Measurements from ENCODE around the gene ABLIM3.

Gene ABLIM3

DNA sequence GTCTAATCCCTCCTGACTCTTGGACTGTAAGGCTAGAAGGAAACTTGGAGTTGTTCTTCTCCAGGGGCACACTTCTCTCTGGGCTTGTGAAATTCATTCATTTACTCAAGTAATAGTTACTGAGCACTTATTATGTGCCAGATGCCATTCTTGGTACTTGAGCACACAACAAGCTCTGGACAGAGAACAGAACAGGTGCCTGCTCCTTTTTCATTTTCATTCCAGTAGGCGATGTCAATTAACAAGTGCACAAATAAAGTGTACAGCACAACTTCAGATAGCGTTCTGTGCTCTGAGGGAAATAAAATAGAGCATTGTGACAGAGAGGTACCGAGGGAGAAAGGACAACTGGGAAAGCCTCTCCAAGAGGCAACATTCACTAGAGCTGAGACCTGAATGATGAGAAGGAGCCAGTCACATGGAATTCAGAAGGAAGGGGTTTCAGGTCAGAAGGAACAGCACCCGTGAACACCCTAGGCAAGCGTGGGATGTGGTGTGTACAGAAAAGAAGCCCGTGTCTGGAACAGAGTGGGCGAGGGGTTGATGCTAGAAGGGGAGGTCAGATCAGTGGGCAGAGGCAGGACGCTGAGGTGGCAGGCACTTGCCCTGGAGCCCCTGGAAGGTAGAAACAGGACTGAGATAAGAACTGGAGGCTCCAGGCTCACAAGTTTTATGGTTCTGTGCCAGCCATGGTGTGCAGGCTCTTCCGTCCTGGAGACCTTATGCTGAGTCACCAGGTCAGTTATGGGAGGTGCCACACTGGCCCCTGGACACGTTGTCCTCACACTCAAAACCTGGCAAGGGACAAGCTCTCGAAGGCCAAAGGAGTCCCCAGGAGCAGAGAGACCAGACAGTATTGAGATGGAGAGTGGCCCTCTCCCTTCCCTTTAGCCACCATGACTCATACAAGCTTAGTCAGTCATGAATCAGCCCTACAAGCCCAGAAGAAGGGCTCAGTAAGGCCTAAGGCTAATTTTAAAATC, 7.2 kb upstream of the ABLIM3 start:
- DNase-seq, result no peak

DNA sequence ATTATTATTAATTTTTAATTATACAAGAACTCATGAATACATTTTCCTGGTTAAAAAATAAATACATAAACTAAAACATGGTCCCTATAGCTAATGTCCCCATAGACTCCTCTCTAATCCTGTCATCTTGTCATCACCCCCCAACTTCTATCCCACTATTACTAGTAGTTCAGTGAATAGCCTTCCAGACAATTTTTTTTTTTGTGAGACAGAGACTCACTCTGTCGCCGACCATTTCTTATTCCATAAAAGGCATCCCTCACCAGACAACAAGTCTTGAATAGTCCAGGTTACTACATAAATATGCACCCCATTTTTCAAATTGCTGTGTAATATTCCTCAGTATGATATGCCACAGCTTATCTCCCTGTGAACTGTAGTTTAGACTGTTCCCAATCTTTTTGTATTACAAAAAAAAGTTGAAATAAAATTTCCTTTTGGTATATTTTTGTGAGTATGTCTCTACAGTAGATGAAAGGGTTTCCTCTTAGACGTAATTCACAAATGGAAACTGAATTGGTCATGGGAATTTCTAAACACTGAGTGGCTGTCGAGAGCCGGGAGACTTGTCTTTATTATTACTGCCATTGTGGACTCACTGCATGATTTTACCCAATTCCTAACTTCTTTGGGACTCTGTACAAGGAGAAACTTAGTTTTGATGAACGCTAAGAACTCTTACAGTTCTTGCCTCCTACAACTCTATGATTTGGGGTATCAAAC, 6.4 kb upstream of the ABLIM3 start:
- no peak for DNase-seq

- DNase-seq, result no peak
Observed at GRCh38 chr5:149135536-149136201, 5.6 kb upstream of the ABLIM3 start.

DNA sequence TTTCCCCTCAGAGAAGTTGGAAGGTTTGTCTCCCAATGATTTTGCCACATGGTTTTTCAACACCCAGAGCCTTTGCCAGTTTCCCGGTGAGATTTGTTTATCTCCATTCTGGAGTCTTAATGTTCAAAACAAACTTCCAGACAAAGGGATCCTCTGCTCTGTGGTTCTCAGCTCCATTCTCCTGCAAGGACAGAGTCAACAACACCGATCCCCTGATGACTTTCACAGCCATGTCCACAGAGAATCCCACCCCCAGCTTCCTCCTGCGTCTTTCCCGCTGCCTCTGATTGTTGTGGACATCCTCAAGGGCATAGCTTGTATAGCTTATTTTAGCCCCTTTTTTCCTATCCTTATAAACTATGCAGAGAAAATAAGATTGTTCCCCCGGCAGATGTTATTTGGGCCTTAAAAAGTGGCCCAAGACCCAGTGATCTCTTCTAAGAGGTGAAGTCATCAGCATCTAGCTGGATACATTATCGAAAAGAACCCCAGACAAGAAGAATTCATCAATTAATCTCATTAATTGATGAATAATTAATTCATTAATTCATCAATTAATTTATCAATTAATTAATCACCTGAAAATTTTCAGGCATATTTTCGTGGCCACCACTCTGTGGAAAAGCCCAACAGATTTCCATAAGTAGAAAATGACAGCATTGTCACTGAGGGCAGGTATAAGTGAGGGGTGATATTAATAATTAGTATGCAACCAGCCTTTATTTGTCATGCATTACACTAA, 2.9 kb upstream of the ABLIM3 start:
- no peak for DNase-seq

- no peak for DNase-seq
Observed at GRCh38 chr5:149140197-149141002, 893 bp upstream of the ABLIM3 start.

DNA sequence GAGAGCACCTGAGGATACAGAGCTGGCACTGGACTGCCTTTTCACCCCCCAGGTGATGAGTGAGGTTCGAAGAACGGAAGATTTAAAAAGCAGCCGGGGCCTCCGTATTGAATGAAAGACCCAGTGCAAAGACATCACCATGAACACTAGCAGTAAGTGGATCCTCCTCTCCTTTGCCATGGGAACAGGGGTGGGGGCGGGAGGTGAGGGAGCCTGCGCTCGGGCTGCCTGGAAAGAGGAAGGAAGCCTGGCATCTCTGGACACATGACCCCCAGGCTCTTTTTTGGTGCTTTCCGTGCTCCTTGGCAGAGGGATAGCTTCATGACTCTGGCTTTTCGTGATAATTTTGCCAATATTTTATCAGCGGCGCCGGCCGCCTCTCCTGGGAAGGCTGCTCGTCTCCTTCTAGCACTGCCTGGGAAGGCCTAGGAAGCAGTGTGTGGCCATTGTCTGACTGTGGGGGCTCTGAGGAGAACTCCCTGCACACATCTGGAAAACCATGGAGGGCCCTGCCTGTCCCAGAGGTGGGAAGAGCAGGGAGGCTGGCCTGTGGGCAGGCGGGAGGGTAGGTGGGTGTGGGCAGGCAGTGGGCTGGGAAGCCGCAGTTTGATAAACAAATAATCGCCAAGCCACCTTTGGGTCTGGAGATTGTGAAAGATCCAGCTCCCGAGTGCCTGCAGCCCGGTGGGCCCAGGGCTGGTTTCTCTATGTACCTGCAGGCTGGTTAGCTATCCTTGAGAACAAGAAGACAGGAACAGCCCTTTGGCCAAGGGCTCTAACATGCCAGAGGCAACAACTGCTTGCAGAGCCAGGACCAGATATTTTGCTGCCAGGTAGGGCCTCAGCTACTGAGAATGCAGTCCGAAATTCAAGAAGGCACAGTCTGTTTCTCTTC, 911 bp downstream of the ABLIM3 start:
- no peak for DNase-seq

DNA sequence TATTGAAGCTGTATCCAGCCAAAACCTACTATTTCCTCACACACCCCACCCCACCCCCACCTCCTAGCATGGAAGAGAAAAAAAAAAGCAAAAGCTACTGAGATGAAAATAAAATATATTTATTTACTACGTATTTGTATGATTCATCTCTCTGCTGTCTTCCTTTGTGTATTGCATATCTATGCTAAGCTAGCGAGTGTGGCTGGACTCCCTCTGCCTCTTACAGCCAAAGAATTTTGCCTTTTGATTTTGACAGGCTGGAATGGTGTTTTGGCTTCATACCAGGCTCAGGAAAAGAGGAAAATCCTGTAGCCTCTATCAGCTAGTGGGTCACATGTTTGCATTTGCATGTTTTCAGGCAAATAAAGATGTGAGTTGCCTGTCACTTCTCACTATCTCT, 2.2 kb downstream of the ABLIM3 start:
- no peak for DNase-seq

- DNase-seq, result no peak
Observed at GRCh38 chr5:149144637-149145036, 3.3 kb downstream of the ABLIM3 start.

DNA sequence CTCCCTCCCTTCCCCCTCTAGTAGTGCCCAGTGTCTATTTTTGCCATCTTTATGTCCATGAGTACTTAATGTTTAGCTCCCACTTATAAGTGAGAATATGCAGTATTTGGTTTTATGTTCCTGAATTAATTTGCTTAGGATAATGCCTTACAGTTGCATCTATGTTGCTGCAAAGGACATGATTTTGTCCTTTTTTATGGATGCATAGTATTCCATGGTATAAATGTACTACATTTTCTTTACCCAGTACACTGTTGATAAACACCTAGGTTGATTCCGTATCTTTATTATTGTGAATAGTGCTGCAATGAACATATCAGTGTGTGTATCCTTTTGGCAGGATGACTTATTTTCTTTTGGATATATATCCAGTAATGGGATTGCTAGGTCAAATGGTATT, 3.8 kb downstream of the ABLIM3 start:
- no peak for DNase-seq

GRCh38 chr5:149147676-149148075, 6.4 kb downstream of the ABLIM3 start:
- no peak for DNase-seq

DNA sequence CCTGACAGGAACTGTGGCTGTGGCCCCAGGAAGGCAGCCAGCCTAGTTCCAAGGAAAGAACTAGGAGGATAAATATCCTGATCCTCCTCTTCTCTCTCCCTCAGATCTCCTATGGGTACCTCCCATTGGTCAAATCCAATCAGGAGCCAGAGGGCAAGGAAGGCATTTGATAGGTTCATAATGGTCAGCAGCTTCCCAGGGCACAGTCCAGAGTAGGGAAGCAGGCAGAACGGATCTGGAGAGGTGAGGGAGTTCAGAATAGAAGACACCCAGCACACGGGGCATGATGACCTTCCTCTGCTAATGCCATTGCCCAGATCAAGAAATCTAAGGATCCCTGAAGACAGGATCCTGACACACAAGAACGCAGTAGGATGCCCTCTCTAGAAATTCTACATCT, 8.6 kb downstream of the ABLIM3 start:
- DNase-seq, result no peak

- no peak for DNase-seq
Observed at GRCh38 chr5:149150457-149150856, 9.2 kb downstream of the ABLIM3 start.

DNA sequence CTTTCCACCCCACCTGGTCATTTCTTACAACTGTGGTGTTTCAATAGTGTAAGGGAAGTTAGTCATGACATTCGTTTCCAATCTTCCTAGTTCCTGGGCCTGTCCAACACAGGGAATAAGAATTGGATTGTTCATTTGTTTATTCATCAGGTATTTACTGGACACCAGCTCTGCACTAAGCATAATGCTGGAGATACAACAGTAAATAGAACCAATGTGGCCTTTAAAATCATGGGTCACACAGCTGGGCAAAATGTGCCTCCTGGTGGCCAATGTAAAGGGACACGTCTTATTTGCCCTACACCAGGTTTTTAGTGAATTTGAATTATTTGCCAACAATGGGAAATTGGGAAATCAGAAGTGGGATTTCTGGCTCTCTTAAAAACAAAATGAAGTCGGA, 10.4 kb downstream of the ABLIM3 start:
- DNase-seq, result no peak

DNA sequence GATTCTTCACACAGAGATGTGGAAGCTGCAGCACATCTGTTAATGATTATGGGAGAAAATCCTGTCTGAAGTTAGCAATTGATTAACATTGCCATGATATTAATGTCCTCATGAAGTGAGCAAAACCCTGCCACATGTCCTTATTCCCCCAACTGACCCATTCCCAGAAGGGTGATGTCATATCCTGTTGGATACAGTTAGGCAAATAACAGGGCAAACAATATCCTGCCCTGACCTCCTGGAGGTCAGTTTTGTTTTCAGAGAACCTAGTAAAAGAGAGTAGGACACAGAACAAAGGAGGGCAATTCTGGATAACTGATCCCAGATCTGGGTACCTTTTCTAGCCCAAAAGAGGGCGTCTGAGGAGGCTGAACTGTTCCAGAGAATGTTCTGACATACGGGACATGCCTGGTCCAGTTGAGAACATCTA, 11.0 kb downstream of the ABLIM3 start:
- no peak for DNase-seq

DNA sequence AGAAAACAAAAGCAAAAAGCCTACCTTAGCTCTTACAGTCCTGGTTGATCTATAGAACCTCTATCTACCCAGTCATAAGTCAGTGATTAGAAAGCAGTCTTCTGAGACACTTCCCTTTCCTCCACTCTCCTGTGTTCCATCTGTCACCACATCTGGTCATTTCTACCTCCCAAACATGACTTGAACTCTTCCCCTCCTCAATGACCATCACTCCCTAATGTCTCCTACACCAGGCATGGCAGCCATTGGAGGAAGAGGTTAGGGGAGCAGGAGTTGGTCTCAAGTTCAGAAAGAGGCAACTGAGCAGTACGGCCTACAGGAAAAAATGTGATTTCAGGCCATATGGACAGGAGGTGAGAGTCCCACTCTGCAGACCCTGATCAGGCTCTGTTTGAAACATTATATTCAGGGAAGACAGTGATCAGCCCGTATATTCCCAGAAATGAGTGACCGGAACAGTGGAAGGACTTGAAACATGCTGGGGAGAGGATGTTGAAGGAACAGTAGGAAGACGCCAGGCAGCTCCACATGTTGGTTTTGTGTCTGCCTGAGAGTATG, 12.0 kb downstream of the ABLIM3 start:
- DNase-seq, result no peak

DNA sequence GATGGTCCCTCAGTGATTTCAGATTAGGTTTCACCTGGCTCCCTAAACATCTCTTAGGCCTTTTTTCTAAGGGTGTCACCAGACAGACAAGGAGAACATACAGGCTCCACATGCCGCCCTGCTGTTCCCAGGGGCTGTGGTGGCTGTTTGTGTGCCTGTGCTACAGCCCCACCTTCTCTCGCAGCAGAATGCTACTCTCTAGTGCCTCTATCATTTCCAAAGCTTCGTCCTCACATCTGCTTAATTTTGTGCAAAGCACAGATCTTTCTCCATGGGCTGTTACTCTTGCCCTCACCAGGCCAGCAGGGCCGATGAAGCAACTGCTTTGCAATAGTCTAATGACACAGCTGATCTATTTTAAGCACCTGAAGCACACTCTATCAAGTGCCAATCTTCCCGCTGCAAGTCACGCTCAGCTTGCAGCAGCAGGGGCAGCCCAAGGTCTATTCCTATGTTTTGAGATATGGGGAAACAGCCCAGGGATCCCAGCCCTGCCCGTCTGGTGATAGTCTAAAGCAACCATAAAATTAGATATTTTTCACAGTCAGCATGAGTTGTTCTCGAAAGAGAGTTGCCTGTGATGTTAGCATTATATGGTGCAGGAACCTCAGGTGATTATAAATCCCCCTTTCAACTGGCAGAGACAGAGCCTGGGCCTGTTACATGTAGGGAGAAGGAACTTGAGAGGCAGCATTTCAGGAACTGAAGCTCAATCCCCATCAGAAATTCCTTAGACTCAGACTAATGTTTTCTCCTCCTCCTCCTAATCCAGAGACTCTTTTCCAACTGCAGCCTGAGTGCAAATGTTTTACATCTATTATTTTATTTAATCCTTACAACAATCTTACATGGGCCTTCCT, 12.7 kb downstream of the ABLIM3 start:
- DNase-seq, result no peak

GRCh38 chr5:149154650-149155049, 13.4 kb downstream of the ABLIM3 start:
- DNase-seq, result no peak

DNA sequence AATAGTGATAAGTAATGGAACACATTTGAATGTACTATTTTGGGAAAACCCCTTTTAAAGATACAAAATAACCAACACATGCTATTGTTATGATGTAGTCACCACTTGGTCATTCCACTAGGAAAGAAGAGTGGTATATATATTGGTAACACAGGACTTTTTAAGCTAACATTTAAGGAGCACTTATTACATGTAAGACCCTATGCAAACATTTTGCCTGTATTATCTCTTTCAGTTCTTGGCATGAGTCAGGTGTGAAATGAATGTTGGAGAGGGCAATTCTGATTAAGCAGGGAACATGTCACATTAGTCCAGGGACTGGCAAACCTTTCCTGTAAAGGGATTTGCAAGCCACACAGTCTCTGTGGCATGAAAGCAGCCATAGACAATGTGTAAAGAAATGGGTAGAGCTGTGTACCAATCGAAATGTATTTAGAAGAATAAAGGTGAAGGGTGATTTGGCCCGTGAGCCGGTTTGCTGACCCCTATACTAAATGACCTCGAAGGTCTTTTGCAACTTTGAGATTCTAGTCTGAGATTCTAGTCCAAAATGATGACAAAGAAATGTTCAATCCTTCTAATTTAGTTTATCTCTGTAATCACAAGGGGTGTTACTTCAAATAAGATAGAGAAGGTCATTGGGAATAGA, 15.3 kb downstream of the ABLIM3 start:
- DNase-seq, result no peak

DNA sequence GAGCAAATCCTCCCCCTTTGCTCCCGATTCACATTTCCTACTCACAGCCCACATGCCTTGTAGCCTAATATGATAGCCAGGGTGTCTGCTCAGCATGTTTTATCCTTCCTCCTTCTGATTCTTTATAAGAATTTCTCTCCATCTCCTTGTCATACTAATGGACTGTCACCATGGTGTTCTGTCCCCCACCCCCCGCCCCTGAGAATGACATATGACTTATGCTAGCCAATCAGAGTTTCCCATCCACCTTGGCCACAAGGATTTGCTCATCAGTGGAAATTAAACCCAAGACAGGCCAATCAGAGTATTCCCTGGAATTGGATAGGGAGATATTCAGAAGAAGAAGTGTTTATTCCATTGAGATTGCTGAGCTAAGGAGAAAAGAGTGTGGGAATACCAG, 16.0 kb downstream of the ABLIM3 start:
- DNase-seq, result no peak
